Uterus (tissue), 2 donors: ENCODE data around the gene MYBPC1.

ENCODE experiments used
- CTCF ChIP-seq, 4 experiments: fragments of 200-600 bp in 2 of 4; fragments of 450-650 bp in 2 of 4; sonication (generic) in 2 of 4; IDR thresholded peaks; one replicate each; pipeline ENCODE4 v1.5.1; 2016 to 2019; ENCODE audit warnings: antibody characterized with exemption in 4 of 4, mild to moderate bottlenecking in 2 of 4, moderate library complexity in 1 of 4
- POLR2A ChIP-seq, 2 donors: fragments of 450-650 bp; IDR thresholded peaks; one replicate each; pipeline ENCODE4 v1.6.1; 2016; ENCODE audit warnings: antibody characterized with exemption in 2 of 2, mild to moderate bottlenecking in 1 of 2, moderate library complexity in 1 of 2

- TF ChIP-seq CTCF (IDR thresholded peaks at IDR 0.05) (no peak), POLR2A (IDR thresholded peaks at IDR 0.05) (no peak)
Observed at GRCh38 chr12:101700299-101700820, 105.6 kb downstream of the MYBPC1 start.
